Loucy (cell line): Measurements from ENCODE around the gene OR7A5.
"Not testable (repeated sequence)": the region's sequence is repeated elsewhere in the genome, so short reads cannot be mapped to it uniquely, and the experiment has no call there.

ENCODE experiments used
- EZH2phosphoT487 ChIP-seq: fragments of 200-600 bp; IDR thresholded peaks from 2 replicates; pipeline ENCODE4 v1.6.1; 2018; ENCODE audit warnings: antibody characterized with exemption, mild to moderate bottlenecking, moderate library complexity, borderline replicate concordance
- TF ChIP-seq, protein P1 (sequence below): fragments of 200-600 bp; sonication (generic); conservative IDR thresholded peaks from 2 replicates; pipeline ENCODE4 v1.5.1; 2014; ENCODE audit warnings: mild to moderate bottlenecking, antibody characterized with exemption, low read length

DNA sequence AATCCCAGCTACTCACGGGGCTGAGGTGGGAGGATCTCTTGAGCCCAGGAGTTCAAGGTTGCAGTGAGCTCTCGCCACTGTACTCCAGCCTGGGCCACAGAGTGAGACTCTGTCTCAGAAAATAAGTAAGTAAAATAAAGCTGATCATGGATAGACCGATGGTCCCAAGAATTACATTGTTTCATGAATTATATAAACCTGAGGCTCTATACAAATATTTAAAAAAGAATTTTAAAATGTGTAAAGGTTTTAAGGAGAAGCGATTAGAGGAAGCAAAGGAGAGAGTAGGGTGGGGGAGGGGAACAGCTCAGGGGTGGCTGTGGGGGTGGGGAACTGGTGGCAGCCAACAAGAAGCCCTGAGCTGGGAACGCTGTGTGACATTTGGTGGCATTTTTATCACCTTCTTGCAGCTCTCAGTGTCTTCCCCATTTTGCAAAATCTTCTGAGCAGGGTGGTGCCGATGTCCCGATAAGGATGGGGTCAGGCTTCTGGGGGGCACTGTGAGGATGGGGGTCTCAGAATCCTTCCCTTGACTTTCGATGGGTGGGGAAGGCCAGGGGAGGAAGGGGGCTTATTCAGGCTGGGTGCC lies 51.5 kb downstream of the OR7A5 start:
- TF ChIP-seq, protein P1, sequence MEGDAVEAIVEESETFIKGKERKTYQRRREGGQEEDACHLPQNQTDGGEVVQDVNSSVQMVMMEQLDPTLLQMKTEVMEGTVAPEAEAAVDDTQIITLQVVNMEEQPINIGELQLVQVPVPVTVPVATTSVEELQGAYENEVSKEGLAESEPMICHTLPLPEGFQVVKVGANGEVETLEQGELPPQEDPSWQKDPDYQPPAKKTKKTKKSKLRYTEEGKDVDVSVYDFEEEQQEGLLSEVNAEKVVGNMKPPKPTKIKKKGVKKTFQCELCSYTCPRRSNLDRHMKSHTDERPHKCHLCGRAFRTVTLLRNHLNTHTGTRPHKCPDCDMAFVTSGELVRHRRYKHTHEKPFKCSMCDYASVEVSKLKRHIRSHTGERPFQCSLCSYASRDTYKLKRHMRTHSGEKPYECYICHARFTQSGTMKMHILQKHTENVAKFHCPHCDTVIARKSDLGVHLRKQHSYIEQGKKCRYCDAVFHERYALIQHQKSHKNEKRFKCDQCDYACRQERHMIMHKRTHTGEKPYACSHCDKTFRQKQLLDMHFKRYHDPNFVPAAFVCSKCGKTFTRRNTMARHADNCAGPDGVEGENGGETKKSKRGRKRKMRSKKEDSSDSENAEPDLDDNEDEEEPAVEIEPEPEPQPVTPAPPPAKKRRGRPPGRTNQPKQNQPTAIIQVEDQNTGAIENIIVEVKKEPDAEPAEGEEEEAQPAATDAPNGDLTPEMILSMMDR = not testable (repeated sequence)
- TF ChIP-seq EZH2phosphoT487 = not testable (repeated sequence)
